ENCODE measurements around the gene SVBP. TPM values are rescaled to one million over a fixed set of nuclear protein-coding genes. Genes with fewer than 3 reads are reported as not detected.
"Not testable (repeated sequence)": the region's sequence is repeated elsewhere in the genome, so short reads cannot be mapped to it uniquely, and the experiment has no call there.

The SVBP gene
- total RNA-seq: 10 to 100 TPM; 10.2 to 20.9 TPM

GRCh38 chr1:42816585-42817439, at the start of gene SVBP, which contains the start of gene ERMAP:
Gene SVBP (minus strand): TSS chr1:42817397. CDS start chr1:42816544, 853 bp downstream.
Gene ERMAP (plus strand): TSS chr1:42817122. CDS start chr1:42830449, 13,327 bp downstream.
- no peaks in the 10 kb centered on the region for H3K36me3 ChIP-seq
- peaks cover 9 to 17% of the 10 kb centered on the region in 2 donors for H3K4me1 ChIP-seq (ENCODE audit: control insufficient read depth in 1 of 2, low read depth in 2 of 2)
- ATAC-seq (ENCODE audit: insufficient number of reproducible peaks, low FRiP score, low read depth): peak; percentile 99
- peak; percentile 65 for DNase-seq (ENCODE audit: low spot score)
- H3K27ac ChIP-seq: peak within 1 kb of the TSS; percentile 98 to 99
- H3K9me3 ChIP-seq: no peaks in the 10 kb centered on the region
- no peak for TF ChIP-seq CTCF (IDR thresholded peaks at IDR 0.05)
- H3K27me3 ChIP-seq (replicated peaks; ENCODE audit: insufficient read depth): no peaks in the 10 kb centered on the region
- peak within 1 kb of the TSS; percentile 97 for H3K4me3 ChIP-seq

- TF ChIP-seq CTCF (IDR thresholded peaks at IDR 0.05): no peak
- H3K36me3 ChIP-seq: no peaks in the 10 kb centered on the region
- H3K4me3 ChIP-seq: no peak overlapping the region
- H3K27ac ChIP-seq: no peak overlapping the region
- H3K4me1 ChIP-seq (ENCODE audit: control insufficient read depth in 1 of 2, low read depth in 2 of 2): no peaks in the 10 kb centered on the region
- no peaks in the 10 kb centered on the region for H3K27me3 ChIP-seq (replicated peaks; ENCODE audit: insufficient read depth)
- no peaks in the 10 kb centered on the region for H3K9me3 ChIP-seq
- DNase-seq (ENCODE audit: low spot score): no peak
- ATAC-seq (ENCODE audit: insufficient number of reproducible peaks, low FRiP score, low read depth): no peak
Observed at GRCh38 chr1:42866549-42866948, 49.4 kb upstream of the SVBP start.

- no peak for TF ChIP-seq CTCF (IDR thresholded peaks at IDR 0.05)
- Histone ChIP-seq H3K27ac (no peak overlapping the region), H3K9me3 (peaks cover 5% of the 10 kb centered on the region), H3K4me1 (ENCODE audit: control insufficient read depth in 1 of 2, low read depth in 2 of 2) (no peaks in the 10 kb centered on the region), H3K36me3 (no peaks in the 10 kb centered on the region), H3K27me3 (replicated peaks; ENCODE audit: insufficient read depth) (no peaks in the 10 kb centered on the region), H3K4me3 (no peak overlapping the region)
- no peak for ATAC-seq (ENCODE audit: insufficient number of reproducible peaks, low FRiP score, low read depth)
- no peak for DNase-seq (ENCODE audit: low spot score)
Observed at GRCh38 chr1:42861014-42861399, 43.8 kb upstream of the SVBP start.

GRCh38 chr1:42860339-42861013, 43.3 kb upstream of the SVBP start:
- H3K27me3 ChIP-seq (replicated peaks; ENCODE audit: insufficient read depth): no peaks in the 10 kb centered on the region
- no peaks in the 10 kb centered on the region for H3K4me1 ChIP-seq (ENCODE audit: control insufficient read depth in 1 of 2, low read depth in 2 of 2)
- DNase-seq (ENCODE audit: low spot score) (no peak), ATAC-seq (ENCODE audit: insufficient number of reproducible peaks, low FRiP score, low read depth) (no peak)
- H3K36me3 ChIP-seq: no peaks in the 10 kb centered on the region
- no peak overlapping the region for H3K4me3 ChIP-seq
- TF ChIP-seq CTCF (IDR thresholded peaks at IDR 0.05): no peak
- H3K27ac ChIP-seq: no peak overlapping the region
- H3K9me3 ChIP-seq: peaks cover 5% of the 10 kb centered on the region

- H3K9me3 ChIP-seq; DNase-seq (ENCODE audit: low spot score); H3K4me1 ChIP-seq (ENCODE audit: control insufficient read depth in 1 of 2, low read depth in 2 of 2); ATAC-seq (ENCODE audit: insufficient number of reproducible peaks, low FRiP score, low read depth); H3K27ac ChIP-seq; H3K27me3 ChIP-seq (replicated peaks; ENCODE audit: insufficient read depth); H3K4me3 ChIP-seq; H3K36me3 ChIP-seq: not testable (repeated sequence)
Observed at GRCh38 chr1:42859366-42859765, 42.2 kb upstream of the SVBP start.

- not testable (repeated sequence) for H3K27me3 ChIP-seq (replicated peaks; ENCODE audit: insufficient read depth); H3K4me1 ChIP-seq (ENCODE audit: control insufficient read depth in 1 of 2, low read depth in 2 of 2)
Observed at GRCh38 chr1:42856554-42856953, 39.4 kb upstream of the SVBP start.

More at GRCh38 chr1:42856554-42856953, 39.4 kb upstream of the SVBP start:
- not testable (repeated sequence) for H3K36me3 ChIP-seq; ATAC-seq (ENCODE audit: insufficient number of reproducible peaks, low FRiP score, low read depth); H3K9me3 ChIP-seq; DNase-seq (ENCODE audit: low spot score); H3K27ac ChIP-seq; H3K4me3 ChIP-seq

Measured in thoracic aorta (tissue), 2 donors.